Measurements from ENCODE around the gene TPRN. TPM values are rescaled to one million over a fixed set of nuclear protein-coding genes. Genes with fewer than 3 reads are reported as not detected.

TPRN gene
- total RNA-seq, 1 donor from 2014 or later = 18.0 TPM

GRCh38 chr9:137212520-137212919 lies 12.0 kb upstream of the TPRN start:
- TF ChIP-seq CTCF (IDR thresholded peaks at IDR 0.05; ENCODE audit: borderline replicate concordance) = no peak
- no peaks in the 10 kb centered on the region for H3K9me3 ChIP-seq (replicated peaks)
- no peak overlapping the region for H3K4me3 ChIP-seq
- peaks cover 10% of the 10 kb centered on the region for H3K4me1 ChIP-seq
- no peak for DNase-seq
- H3K27me3 ChIP-seq (ENCODE audit: low read depth) = no peaks in the 10 kb centered on the region
- intact Hi-C loops (cut with micrococcal nuclease) = no loop called here
- H3K36me3 ChIP-seq = peaks cover 15% of the 10 kb centered on the region
- no peak overlapping the region for H3K27ac ChIP-seq (replicated peaks)

DNA sequence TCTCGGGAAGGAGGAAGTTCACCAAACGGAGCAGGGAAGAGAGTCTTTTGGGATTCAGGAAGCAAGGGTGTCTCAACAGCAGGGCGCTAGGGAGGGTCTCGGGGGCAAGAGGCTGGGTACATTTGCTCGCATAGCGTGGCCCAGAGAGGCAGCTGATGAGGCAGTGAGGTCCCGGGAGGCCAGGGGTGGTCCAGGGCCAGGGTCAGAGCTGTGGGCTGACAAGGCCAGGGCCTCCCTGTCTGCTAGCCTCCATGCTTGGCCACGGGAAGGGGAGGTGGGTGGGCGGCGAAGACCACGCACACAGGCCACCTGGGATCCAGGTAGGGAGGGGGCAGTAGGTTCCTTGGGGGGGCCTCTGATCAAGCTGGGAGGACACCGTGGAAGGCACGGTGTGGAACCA lies 11.0 kb upstream of the TPRN start:
- H3K27me3 ChIP-seq (ENCODE audit: low read depth) = no peaks in the 10 kb centered on the region
- no peaks in the 10 kb centered on the region for H3K9me3 ChIP-seq (replicated peaks)
- no peak for DNase-seq
- H3K4me1 ChIP-seq = peaks cover 7% of the 10 kb centered on the region
- H3K27ac ChIP-seq (replicated peaks) = no peak overlapping the region
- intact Hi-C loops (cut with micrococcal nuclease) = no loop called here
- TF ChIP-seq CTCF (IDR thresholded peaks at IDR 0.05; ENCODE audit: borderline replicate concordance) = no peak
- H3K36me3 ChIP-seq = peaks cover 13% of the 10 kb centered on the region
- no peak overlapping the region for H3K4me3 ChIP-seq

GRCh38 chr9:137206602-137207001 lies 6.1 kb upstream of the TPRN start:
- Histone ChIP-seq H3K36me3 (no peaks in the 10 kb centered on the region), H3K4me3 (peak overlapping the region; percentile 91), H3K9me3 (replicated peaks) (no peaks in the 10 kb centered on the region), H3K27ac (replicated peaks) (no peak overlapping the region), H3K27me3 (ENCODE audit: low read depth) (no peaks in the 10 kb centered on the region), H3K4me1 (peaks cover 53% of the 10 kb centered on the region)
- intact Hi-C loops (cut with micrococcal nuclease) = no loop called here
- no peak for TF ChIP-seq CTCF (IDR thresholded peaks at IDR 0.05; ENCODE audit: borderline replicate concordance)
- DNase-seq = no peak

- Histone ChIP-seq H3K27me3 (ENCODE audit: low read depth) (no peaks in the 10 kb centered on the region), H3K9me3 (replicated peaks) (no peaks in the 10 kb centered on the region), H3K4me3 (peak within 1 kb of the TSS; percentile 91), H3K27ac (replicated peaks) (peak within 1 kb of the TSS; percentile 94), H3K36me3 (no peaks in the 10 kb centered on the region), H3K4me1 (peaks cover 61% of the 10 kb centered on the region)
- intact Hi-C loops (cut with micrococcal nuclease) = no loop called here
- TF ChIP-seq CTCF (IDR thresholded peaks at IDR 0.05; ENCODE audit: borderline replicate concordance) = no peak
- DNase-seq = peak; percentile 91
Observed at GRCh38 chr9:137205126-137206069, 4.9 kb upstream of the TPRN start, which contains the start of the genes NDOR1 and TMEM203. Gene NDOR1 (plus strand): TSS chr9:137205700. CDS start chr9:137205778, 78 bp downstream. Gene TMEM203 (minus strand): TSS chr9:137205648. CDS start chr9:137205414, 234 bp downstream.

DNA sequence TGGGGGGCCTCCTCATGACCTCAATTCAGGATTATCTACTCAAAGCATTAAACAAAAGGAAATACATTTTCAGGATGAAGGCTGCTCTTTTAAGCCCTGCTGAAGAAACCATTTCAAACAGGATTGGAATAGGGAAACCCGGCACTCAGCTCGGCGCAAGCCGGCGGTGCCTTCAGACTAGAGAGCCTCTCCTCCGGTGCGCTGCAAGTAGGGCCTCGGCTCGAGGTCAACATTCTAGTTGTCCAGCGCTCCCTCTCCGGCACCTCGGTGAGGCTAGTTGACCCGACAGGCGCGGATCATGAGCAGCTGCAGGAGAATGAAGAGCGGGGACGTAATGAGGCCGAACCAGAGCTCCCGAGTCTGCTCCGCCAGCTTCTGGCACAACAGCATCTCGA lies 4.2 kb upstream of the TPRN start:
- H3K27me3 ChIP-seq (ENCODE audit: low read depth) = no peaks in the 10 kb centered on the region
- TF ChIP-seq CTCF (IDR thresholded peaks at IDR 0.05; ENCODE audit: borderline replicate concordance) = no peak
- intact Hi-C loops (cut with micrococcal nuclease) = no loop called here
- peak overlapping the region; percentile 94 for H3K27ac ChIP-seq (replicated peaks)
- H3K9me3 ChIP-seq (replicated peaks) = no peaks in the 10 kb centered on the region
- no peaks in the 10 kb centered on the region for H3K36me3 ChIP-seq
- no peak for DNase-seq
- H3K4me3 ChIP-seq = peak overlapping the region; percentile 91
- peaks cover 63% of the 10 kb centered on the region for H3K4me1 ChIP-seq
